T-cell (primary cell): ENCODE data around the gene FBXL4. TPM values are rescaled to one million over a fixed set of nuclear protein-coding genes. Genes with fewer than 3 reads are reported as not detected.
"Not testable (repeated sequence)": the region's sequence is repeated elsewhere in the genome, so short reads cannot be mapped to it uniquely, and the experiment has no call there.

Experiments
- ATAC-seq, 4 experiments: fragments of 200-7000 bp in 3 of 4; fragments of 150-1000 bp in 1 of 4; cut with Tn5 transposase; replicated peaks in 1 of 4; 1 replicate in 3 of 4; 2 replicates in 1 of 4; pipeline ENCODE4 v1.10.0; 2021; ENCODE audit warnings: moderate library complexity in 3 of 4, mild to moderate bottlenecking in 2 of 4, moderate number of reproducible peaks in 1 of 4
- CTCF ChIA-PET, 2 donors: fragments of 300-600 bp; sonication (Branson Sonifier 250); formaldehyde crosslinking; loops; one replicate each; lab custom pipeline; 2022; ENCODE audit warnings: antibody characterized with exemption in 2 of 2; lab: Charles Lee
- POLR2A ChIA-PET, 2 donors: fragments of 300-600 bp; sonication (Branson Sonifier 250); formaldehyde crosslinking; loops; one replicate each; lab custom pipeline; 2022; ENCODE audit warnings: antibody characterized with exemption in 2 of 2; lab: Charles Lee
- DNase-seq, 35 experiments: peaks; one replicate each; pipeline versions ENCODE4 v3.0.0 to v3.0.0-alpha.2; 2013 to 2023
- H3K27ac ChIP-seq: one replicate; pipeline ENCODE4 v1.5.1; 2013; ENCODE audit warnings: low read length
- H3K27me3 ChIP-seq, 2 experiments: replicated peaks in 1 of 2; 1 replicate in 1 of 2; 2 replicates in 1 of 2; pipeline versions ENCODE4 v1.6.1 to v1.7.0; 2013; ENCODE audit warnings: low read length in 1 of 2, mixed read lengths in 1 of 2; ENCODE audit not compliant: control insufficient read depth in 2 of 2, insufficient read depth in 2 of 2; ENCODE audit errors: extremely low read depth in 1 of 2
- H3K36me3 ChIP-seq, 2 donors: 1 replicate in 1 of 2; 2 replicates in 1 of 2; pipeline versions ENCODE4 v1.6.1 to v1.7.0; 2013; ENCODE audit warnings: low read length in 1 of 2; ENCODE audit not compliant: control insufficient read depth in 2 of 2, insufficient read depth in 1 of 2; ENCODE audit errors: extremely low read depth in 1 of 2
- H3K4me1 ChIP-seq, 2 experiments: 1 replicate in 1 of 2; 2 replicates in 1 of 2; pipeline versions ENCODE4 v1.6.1 to v1.7.0; 2013; ENCODE audit warnings: low read length in 2 of 2, mixed read lengths in 1 of 2; ENCODE audit not compliant: insufficient read depth in 2 of 2, control insufficient read depth in 1 of 2; ENCODE audit errors: extremely low read depth in 1 of 2
- H3K4me3 ChIP-seq, 2 donors: 1 replicate in 1 of 2; 2 replicates in 1 of 2; pipeline versions ENCODE4 v1.5.1 to v1.7.0; 2013; ENCODE audit warnings: mild to moderate bottlenecking in 2 of 2, low read length in 1 of 2, moderate library complexity in 1 of 2; ENCODE audit not compliant: control insufficient read depth in 1 of 2; ENCODE audit errors: extremely low read depth in 1 of 2
- H3K9me3 ChIP-seq: 2 replicates; pipeline ENCODE4 v1.7.0; 2013
- H3K27ac Mint-ChIP-seq, 2 donors: one replicate each; pipeline ENCODE4 v1.8.0; 2020 to 2021; ENCODE audit warnings: mild to moderate bottlenecking in 2 of 2, mixed read lengths in 2 of 2
- H3K27me3 Mint-ChIP-seq, 2 donors: one replicate each; pipeline ENCODE4 v1.8.0; 2021 to 2022; ENCODE audit warnings: mixed read lengths in 2 of 2
- H3K36me3 Mint-ChIP-seq: one replicate; pipeline ENCODE4 v1.8.0; 2021; ENCODE audit warnings: mixed read lengths
- H3K4me1 Mint-ChIP-seq, 3 donors: one replicate each; pipeline ENCODE4 v1.8.0; 2020 to 2022; ENCODE audit warnings: mixed read lengths in 3 of 3, mild to moderate bottlenecking in 1 of 3
- H3K4me3 Mint-ChIP-seq, 3 donors: one replicate each; pipeline ENCODE4 v1.8.0; 2020 to 2022; ENCODE audit warnings: mild to moderate bottlenecking in 3 of 3, mixed read lengths in 3 of 3, moderate library complexity in 3 of 3
- H3K9me3 Mint-ChIP-seq, 3 donors: one replicate each; pipeline ENCODE4 v1.8.0; 2020 to 2022; ENCODE audit warnings: mixed read lengths in 3 of 3
- WGBS: methylation state at CpG from one replicate; pipeline ENCODE4 v1.1.5; 2013; ENCODE audit warnings: missing lambda C conversion rate; ENCODE audit not compliant: insufficient coverage; 5-methylcytosine and 5-hydroxymethylcytosine counted together
- total RNA-seq, 35 experiments: library from RNA in 6 of 35; stranded (reverse) in 6 of 35; fragments of 120-200 nt in 1 of 35; gene quantifications; one replicate each; pipeline versions ENCODE4 v1.2.1 to v1.2.4 and lab custom pipeline; 2013 to 2026

Gene FBXL4
- total RNA-seq, 5 donors from 2014 or later (not counting 1 experiment from before 2014, with no cell fraction given), result 13.4 to 19.5 (median 15.9) TPM

DNA sequence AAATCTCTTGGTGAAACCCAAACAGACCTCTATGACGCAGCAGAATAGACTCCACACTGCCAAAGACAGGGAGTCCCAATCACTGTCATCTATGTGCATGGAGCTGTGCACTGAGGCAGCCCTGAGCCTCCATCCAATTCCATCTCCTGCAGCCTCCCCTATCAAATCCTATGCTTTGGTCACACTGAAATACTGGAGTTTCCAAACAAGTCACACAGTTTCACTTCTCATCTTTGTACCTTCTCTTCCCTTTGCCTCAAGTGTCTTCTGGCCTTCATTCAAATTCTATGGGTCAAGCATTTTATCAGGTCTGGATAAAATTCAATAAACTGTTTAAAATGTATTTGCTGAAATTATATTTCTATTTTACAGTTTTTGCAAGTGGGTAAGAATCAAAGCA lies 38.5 kb downstream of the FBXL4 start:
- H3K27me3 ChIP-seq, result no peaks in the 10 kb centered on the region
- ChIA-PET CTCF (no interaction called here), POLR2A (no interaction called here)
- no peak overlapping the region for H3K27ac ChIP-seq
- no peak overlapping the region for H3K4me3 ChIP-seq
- H3K9me3 ChIP-seq, result no peaks in the 10 kb centered on the region
- Mint-ChIP-seq H3K4me1 (peaks cover 0 to 2% (median 0%) of the 10 kb centered on the region in 3 donors), H3K27me3 (no peaks in the 10 kb centered on the region), H3K27ac (no peak overlapping the region), H3K4me3 (no peak overlapping the region), H3K9me3 (peaks cover 2 to 21% (median 8%) of the 10 kb centered on the region in 3 donors), H3K36me3 (peaks cover 79% of the 10 kb centered on the region)
- no peaks in the 10 kb centered on the region for H3K4me1 ChIP-seq
- ATAC-seq (no peak), DNase-seq (no peak)
- H3K36me3 ChIP-seq, result peaks cover 2 to 8% of the 10 kb centered on the region in 2 donors
- WGBS, result 100% methylated on average over 1 of the region's 1 CpG

DNA sequence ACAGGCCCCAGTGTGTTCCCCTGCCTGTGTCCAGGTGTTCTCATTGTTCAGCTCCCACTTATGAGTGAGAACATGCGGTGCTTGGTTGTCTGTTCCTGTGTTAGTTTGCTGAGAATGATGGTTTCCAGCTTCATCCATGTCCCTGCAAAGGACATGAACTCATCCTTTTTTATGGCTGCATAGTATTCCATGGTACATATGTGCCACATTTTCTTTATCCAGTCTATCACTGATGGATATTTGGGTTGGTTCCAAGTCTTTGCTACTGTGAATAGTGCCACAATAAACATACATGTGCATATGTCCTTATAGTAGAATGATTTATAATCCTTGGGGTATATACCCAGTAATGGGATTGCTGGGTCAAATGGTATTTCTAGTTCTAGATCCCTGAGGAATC lies 41.4 kb downstream of the FBXL4 start:
- H3K9me3 Mint-ChIP-seq, H3K27ac Mint-ChIP-seq, H3K27ac ChIP-seq, CTCF ChIA-PET, H3K27me3 Mint-ChIP-seq, H3K9me3 ChIP-seq, H3K27me3 ChIP-seq, H3K4me1 Mint-ChIP-seq, H3K4me3 ChIP-seq, H3K4me3 Mint-ChIP-seq, POLR2A ChIA-PET, H3K4me1 ChIP-seq, ATAC-seq, DNase-seq: not testable (repeated sequence)
- peaks cover 78% of the 10 kb centered on the region for H3K36me3 Mint-ChIP-seq
- H3K36me3 ChIP-seq, result peaks cover 2 to 28% of the 10 kb centered on the region in 2 donors
- WGBS, result no CpG with 5 or more reads among the region's 1 CpG

DNA sequence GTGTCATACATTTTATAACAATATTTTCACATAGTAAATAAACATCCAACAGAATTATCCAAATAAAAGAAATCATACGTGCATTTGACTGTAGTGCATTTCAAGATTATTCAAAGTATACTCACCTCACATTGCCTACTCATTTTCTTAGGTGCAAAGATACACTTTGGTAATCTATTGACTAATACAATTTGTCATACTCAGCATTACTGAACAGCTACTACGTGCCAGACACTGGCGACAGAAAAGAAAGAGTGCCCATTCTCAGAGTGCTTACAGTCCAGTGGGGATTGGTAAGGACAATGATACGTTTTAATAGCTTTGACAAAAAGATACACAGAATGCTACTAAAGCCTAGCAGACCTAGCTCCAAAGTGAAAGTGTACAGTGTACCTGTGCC lies 42.0 kb downstream of the FBXL4 start:
- H3K27me3 Mint-ChIP-seq, result no peaks in the 10 kb centered on the region
- WGBS, result 100% methylated on average over 1 of the region's 4 CpGs
- no peak overlapping the region for H3K4me3 Mint-ChIP-seq
- H3K36me3 Mint-ChIP-seq, result peaks cover 82% of the 10 kb centered on the region
- ATAC-seq, result no peak
- Histone ChIP-seq H3K4me1 (no peaks in the 10 kb centered on the region), H3K9me3 (no peaks in the 10 kb centered on the region), H3K27me3 (no peaks in the 10 kb centered on the region), H3K36me3 (peaks cover 2 to 33% of the 10 kb centered on the region in 2 donors), H3K4me3 (no peak overlapping the region), H3K27ac (no peak overlapping the region)
- H3K27ac Mint-ChIP-seq, result no peak overlapping the region
- CTCF ChIA-PET, result interaction anchor here (0.6 kb wide), 2 partner anchors 68 to 208 kb away, joined by 3 to 5 read pairs; no protein-coding TSS in a partner anchor
- no peak for DNase-seq
- POLR2A ChIA-PET, result interaction anchor here in 1 of 2 donors (0.6 kb wide), 1 partner anchor 15 kb away, joined by 4 read pairs; no protein-coding TSS in a partner anchor
- H3K9me3 Mint-ChIP-seq, result peaks cover 0 to 7% (median 0%) of the 10 kb centered on the region in 3 donors
- no peaks in the 10 kb centered on the region for H3K4me1 Mint-ChIP-seq

DNA sequence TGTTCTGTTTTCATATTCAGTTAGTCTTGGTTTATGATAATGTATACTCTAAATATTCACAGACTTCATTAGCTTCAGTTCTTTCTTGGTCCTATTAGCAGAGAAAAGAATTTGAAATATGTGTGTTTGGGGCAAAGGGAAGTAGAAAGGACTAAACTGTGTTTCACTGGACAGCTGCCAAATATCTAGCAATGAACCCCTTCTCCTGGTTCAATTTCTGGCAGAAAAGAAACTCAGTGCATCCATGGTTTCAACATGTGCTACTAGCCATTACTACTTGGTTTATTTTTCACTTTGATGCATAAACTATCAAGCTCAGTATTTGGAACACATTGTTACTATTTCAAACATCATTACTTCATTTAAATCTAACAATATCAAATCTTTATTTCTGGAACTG lies 43.6 kb downstream of the FBXL4 start:
- Histone ChIP-seq H3K4me3 (no peak overlapping the region), H3K9me3 (no peaks in the 10 kb centered on the region), H3K27me3 (no peaks in the 10 kb centered on the region), H3K36me3 (peaks cover 4 to 37% of the 10 kb centered on the region in 2 donors), H3K4me1 (no peaks in the 10 kb centered on the region), H3K27ac (no peak overlapping the region)
- ChIA-PET CTCF (no interaction called here), POLR2A (no interaction called here)
- H3K9me3 Mint-ChIP-seq, result peaks cover 0 to 8% (median 0%) of the 10 kb centered on the region in 3 donors
- no peak for ATAC-seq
- no peak for DNase-seq
- no peaks in the 10 kb centered on the region for H3K27me3 Mint-ChIP-seq
- no peaks in the 10 kb centered on the region for H3K4me1 Mint-ChIP-seq
- H3K27ac Mint-ChIP-seq, result no peak overlapping the region
- peaks cover 82% of the 10 kb centered on the region for H3K36me3 Mint-ChIP-seq
- H3K4me3 Mint-ChIP-seq, result no peak overlapping the region

DNA sequence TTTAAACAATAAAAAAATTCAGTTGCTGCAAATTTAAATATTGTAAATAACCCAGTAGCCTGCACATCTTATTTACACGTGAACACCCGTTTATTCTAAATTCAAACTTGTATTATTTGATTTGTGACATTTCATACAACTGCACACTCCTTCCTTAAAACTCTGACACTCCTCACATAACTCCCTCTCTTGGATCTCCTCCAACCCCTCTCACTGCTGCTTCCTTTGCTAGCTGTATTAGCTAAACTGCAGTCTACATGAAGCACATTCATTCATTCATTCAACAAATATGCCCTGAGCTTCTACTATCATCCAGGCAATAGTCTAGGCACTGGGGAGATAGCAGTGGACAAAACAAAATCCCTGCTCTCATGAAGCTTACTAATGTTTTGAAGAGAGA lies 47.0 kb downstream of the FBXL4 start:
- ChIA-PET POLR2A (no interaction called here), CTCF (no interaction called here)
- ATAC-seq (no peak), DNase-seq (no peak)
- no peak overlapping the region for H3K27ac Mint-ChIP-seq
- Histone ChIP-seq H3K9me3 (no peaks in the 10 kb centered on the region), H3K27ac (no peak overlapping the region), H3K4me3 (no peak overlapping the region), H3K36me3 (peaks cover 4 to 52% of the 10 kb centered on the region in 2 donors), H3K4me1 (no peaks in the 10 kb centered on the region), H3K27me3 (no peaks in the 10 kb centered on the region)
- H3K36me3 Mint-ChIP-seq, result peaks cover 84% of the 10 kb centered on the region
- H3K27me3 Mint-ChIP-seq, result no peaks in the 10 kb centered on the region
- no peak overlapping the region for H3K4me3 Mint-ChIP-seq
- peaks cover 0 to 3% (median 0%) of the 10 kb centered on the region in 3 donors for H3K4me1 Mint-ChIP-seq
- 100% methylated on average over 2 of the region's 2 CpGs for WGBS
- peaks cover 0 to 6% (median 3%) of the 10 kb centered on the region in 3 donors for H3K9me3 Mint-ChIP-seq

DNA sequence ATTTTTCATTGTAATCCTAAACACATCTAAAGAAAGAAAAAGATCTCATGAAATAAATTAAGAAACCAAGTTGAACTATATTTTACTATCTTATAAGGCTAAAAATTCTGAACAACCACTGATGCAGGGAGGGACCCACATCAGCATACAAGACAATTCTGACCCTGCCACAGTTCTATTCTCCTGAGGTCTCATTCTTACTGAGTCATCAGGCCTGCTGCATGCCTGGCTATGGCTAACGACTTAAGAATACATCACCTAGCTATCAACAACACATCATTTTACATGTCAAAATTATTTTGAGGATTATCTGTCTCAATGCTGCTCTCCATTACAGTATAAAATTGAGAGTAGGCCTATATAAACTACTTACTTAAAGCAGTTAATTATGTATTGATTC lies 52.9 kb downstream of the FBXL4 start:
- POLR2A ChIA-PET, result no interaction called here
- H3K27ac Mint-ChIP-seq, result no peak overlapping the region
- peaks cover 0 to 3% (median 0%) of the 10 kb centered on the region in 3 donors for H3K4me1 Mint-ChIP-seq
- DNase-seq (no peak), ATAC-seq (no peak)
- Histone ChIP-seq H3K9me3 (no peaks in the 10 kb centered on the region), H3K36me3 (peaks cover 2 to 31% of the 10 kb centered on the region in 2 donors), H3K4me3 (no peak overlapping the region), H3K4me1 (no peaks in the 10 kb centered on the region), H3K27ac (no peak overlapping the region), H3K27me3 (no peaks in the 10 kb centered on the region)
- no CpG with 5 or more reads among the region's 1 CpG for WGBS
- H3K4me3 Mint-ChIP-seq, result no peak overlapping the region
- no peaks in the 10 kb centered on the region for H3K27me3 Mint-ChIP-seq
- CTCF ChIA-PET, result interaction anchor here in 1 of 2 donors (0.5 to 0.6 kb wide), 2 partner anchors 86 to 95 kb away, joined by 3 to 5 read pairs; no protein-coding TSS in a partner anchor
- peaks cover 61% of the 10 kb centered on the region for H3K36me3 Mint-ChIP-seq
- H3K9me3 Mint-ChIP-seq, result peaks cover 0 to 6% (median 3%) of the 10 kb centered on the region in 3 donors

DNA sequence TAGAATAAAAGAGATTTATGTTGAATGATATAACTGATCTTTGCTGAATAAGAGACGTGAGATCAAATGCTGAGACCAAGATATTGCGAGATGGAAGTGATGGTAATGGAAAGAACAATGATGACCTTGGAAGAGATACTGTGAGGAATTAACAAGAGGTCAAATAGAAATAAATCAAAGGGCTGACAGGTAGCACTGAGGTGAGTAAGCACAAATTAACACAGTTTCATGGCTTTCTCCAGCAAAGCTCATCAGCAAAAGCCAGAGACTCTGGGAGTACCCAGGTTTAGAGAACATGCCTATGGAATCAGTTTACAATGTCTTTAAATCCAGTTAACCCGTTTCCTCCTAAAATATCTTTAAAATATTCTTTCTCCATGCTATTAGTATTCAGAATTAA lies 60.1 kb downstream of the FBXL4 start:
- no peaks in the 10 kb centered on the region for H3K27me3 ChIP-seq
- H3K27ac Mint-ChIP-seq, result no peak overlapping the region
- no peaks in the 10 kb centered on the region for H3K4me1 ChIP-seq
- POLR2A ChIA-PET, result no interaction called here
- no peaks in the 10 kb centered on the region for H3K9me3 Mint-ChIP-seq
- H3K4me3 Mint-ChIP-seq, result no peak overlapping the region
- H3K9me3 ChIP-seq, result no peaks in the 10 kb centered on the region
- H3K36me3 Mint-ChIP-seq, result peaks cover 58% of the 10 kb centered on the region
- CTCF ChIA-PET, result no interaction called here
- no peak overlapping the region for H3K4me3 ChIP-seq
- H3K27me3 Mint-ChIP-seq, result no peaks in the 10 kb centered on the region
- H3K36me3 ChIP-seq, result peaks cover 0 to 9% of the 10 kb centered on the region in 2 donors
- no peak overlapping the region for H3K27ac ChIP-seq
- ATAC-seq, result no peak
- no peak for DNase-seq
- H3K4me1 Mint-ChIP-seq, result no peaks in the 10 kb centered on the region
- 100% methylated on average over 2 of the region's 3 CpGs for WGBS
